CD4-positive, alpha-beta T cell treated with Interleukin-1 beta for 1 hour (primary cell): ENCODE measurements around the gene PRICKLE3.
A peak's percentile ranks its signal among the peaks of the same experiment; 100 is the strongest.
"Not testable (repeated sequence)": the region's sequence is repeated elsewhere in the genome, so short reads cannot be mapped to it uniquely, and the experiment has no call there.

ENCODE experiments used
- DNase-seq, 2 donors: peaks; one replicate each; pipeline ENCODE4 v3.0.0-alpha.2; 2020 to 2022

PRICKLE3 gene

GRCh38 chrX:49177873-49178480 is 8.2 kb downstream of the PRICKLE3 start:
- DNase-seq = no peak

DNA sequence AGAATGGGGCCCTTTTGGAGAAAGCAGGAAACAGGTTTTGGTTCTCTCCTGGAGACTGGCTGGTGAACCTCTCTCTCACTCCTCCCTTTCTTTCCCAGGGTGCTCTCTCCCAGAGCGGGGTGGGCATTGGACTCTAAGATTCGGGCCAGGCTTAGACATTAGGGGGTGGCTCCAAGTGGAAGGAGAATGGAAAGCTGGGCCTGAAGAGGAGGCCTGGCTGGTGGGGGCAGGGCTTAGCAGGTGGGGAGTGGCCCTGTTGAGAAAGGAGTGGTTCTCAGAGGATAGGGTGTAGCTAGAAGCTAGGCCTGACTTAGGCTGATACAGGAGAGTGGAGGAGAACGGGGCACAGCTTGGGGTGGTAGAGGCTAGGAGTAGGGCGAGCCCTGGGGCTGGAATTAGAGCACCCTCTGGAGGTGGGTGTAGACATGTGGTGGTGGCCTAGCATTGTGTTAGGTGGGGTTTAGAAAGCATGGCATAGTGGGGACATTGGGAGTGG is 8.8 kb downstream of the PRICKLE3 start:
- DNase-seq = peak; percentile 31 to 35

DNA sequence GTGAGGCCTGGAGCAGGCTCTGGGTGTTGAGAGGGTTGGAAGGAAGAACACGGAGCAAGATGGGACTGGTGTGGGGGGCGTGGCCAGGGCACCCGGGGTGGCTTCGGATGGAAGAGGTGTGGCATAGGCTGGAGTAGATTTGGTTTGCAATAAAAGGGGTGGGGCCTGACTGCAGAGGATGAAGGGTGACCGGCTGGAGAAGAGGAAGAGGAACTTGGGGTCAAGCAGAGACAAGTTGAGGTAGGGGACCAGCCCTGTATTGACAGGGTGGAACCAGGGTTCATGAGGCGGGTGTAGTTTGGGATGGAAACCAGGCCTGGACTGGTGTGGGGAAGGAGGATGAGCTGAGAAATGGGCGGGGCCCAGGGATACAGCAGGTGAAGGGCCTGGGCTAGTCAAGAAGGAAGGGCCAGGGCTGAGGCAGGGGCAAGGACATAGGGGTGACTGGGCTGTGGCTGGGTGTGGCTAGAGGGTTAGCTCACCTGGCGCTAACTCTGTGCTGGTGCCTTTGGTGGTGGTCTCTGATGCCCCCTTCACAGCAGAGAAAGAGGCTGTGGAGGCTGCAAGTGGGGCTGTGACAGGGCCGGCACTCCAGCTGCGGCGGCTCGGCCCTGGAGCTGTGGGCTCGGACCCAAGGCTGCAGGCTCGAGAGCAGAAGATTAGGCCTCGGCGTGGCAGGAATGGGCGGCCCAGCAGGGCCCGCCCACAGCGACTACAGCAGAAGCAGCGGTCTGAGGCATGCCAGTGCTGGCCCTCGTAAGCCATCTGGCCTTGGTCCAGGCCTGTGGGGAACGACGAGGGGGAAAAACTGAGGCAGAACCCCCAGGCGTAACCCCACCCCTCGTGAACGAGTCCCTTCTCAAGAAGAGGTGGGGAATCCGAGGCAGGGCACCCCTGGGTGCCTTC is 9.5 kb downstream of the PRICKLE3 start:
- peak in 1 of 2 donors; percentile 56 for DNase-seq

- DNase-seq = no peak
Observed at GRCh38 chrX:49175435-49176274, 10.5 kb downstream of the PRICKLE3 start.

- DNase-seq = no peak
Observed at GRCh38 chrX:49174723-49175122, 11.4 kb downstream of the PRICKLE3 start.

DNA sequence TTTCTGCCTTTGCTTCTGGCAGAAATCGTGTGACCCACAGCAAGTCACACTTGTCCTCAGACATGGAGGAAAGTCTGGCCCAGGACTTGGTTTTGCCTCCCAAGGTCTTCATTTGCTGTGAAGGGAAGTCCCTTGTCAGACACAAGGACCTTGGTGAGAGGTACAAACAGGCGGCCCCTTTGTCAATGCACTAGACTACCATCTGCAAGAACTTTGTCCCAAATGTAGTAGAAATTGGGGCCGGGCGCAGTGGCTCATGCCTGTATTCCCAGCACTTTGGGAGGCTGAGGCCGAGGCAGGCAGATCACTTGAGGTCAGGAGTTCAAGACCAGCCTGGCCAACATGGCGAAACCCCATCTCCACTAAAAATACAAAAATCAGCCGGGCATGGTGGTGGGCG is 12.6 kb downstream of the PRICKLE3 start:
- DNase-seq = not testable (repeated sequence)

- peak; percentile 76 to 80 for DNase-seq
Observed at GRCh38 chrX:49172280-49172780, 13.8 kb downstream of the PRICKLE3 start.

- peak; percentile 69 to 72 for DNase-seq
Observed at GRCh38 chrX:49171752-49172279, 14.4 kb downstream of the PRICKLE3 start, which contains the start of gene PLP2. Gene PLP2, plus strand, starts transcription at chrX:49171898. Its CDS starts 103 bp downstream, at chrX:49172001.

- no peak for DNase-seq
Observed at GRCh38 chrX:49167740-49168108, 18.4 kb downstream of the PRICKLE3 start.

- DNase-seq = peak; percentile 72 to 79
Observed at GRCh38 chrX:49166914-49167739, 19.0 kb downstream of the PRICKLE3 start.

DNA sequence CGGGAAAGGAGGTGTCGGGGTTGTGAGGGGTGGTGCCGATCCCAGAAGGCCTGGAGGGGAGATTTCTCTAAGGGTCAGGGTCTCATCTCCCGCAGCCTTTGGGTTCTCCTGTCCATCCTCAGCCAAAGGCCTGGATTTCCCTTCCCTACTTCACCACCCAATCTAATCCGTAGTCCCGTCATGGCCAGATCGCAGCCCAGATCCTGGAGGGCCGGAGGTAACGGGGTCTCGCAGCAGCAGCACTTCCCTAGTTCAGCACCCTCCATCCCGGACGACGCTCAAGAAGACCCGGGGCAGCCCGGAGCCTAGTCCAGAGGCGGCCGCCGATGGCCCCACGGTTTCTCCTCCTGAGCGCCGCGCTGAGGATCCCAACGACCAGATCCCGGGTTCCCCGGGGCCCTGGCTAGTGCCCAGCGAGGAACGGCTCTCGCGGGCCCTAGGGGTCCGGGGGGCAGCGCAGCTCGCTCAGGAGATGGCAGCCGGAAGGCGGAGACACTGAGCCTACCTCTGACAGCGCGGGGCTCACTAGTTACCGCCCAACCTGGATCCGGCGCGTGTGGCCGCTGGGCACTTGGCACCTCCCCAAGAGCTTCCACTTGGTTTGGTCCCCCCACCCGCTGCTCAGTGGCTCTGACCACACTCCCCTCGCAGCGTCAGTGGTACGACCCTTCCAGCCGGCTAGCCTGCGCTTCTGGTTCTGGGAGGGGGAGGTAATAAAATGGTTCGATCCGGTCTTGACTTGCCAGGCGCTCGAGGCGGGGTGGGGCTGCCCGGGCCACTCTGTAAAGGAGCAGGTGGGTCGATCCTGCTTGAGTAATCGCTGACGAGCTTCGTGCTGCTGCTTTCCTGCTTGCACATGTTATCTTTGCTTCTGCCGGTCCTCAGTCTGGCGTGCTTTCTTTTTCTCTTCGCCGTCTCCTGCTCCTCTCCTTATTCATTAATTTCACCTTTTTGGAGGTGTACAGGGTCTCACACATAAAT is 20.0 kb downstream of the PRICKLE3 start:
- DNase-seq = peak; percentile 82 to 85

- no peak for DNase-seq
Observed at GRCh38 chrX:49164589-49165360, 21.4 kb downstream of the PRICKLE3 start.

DNA sequence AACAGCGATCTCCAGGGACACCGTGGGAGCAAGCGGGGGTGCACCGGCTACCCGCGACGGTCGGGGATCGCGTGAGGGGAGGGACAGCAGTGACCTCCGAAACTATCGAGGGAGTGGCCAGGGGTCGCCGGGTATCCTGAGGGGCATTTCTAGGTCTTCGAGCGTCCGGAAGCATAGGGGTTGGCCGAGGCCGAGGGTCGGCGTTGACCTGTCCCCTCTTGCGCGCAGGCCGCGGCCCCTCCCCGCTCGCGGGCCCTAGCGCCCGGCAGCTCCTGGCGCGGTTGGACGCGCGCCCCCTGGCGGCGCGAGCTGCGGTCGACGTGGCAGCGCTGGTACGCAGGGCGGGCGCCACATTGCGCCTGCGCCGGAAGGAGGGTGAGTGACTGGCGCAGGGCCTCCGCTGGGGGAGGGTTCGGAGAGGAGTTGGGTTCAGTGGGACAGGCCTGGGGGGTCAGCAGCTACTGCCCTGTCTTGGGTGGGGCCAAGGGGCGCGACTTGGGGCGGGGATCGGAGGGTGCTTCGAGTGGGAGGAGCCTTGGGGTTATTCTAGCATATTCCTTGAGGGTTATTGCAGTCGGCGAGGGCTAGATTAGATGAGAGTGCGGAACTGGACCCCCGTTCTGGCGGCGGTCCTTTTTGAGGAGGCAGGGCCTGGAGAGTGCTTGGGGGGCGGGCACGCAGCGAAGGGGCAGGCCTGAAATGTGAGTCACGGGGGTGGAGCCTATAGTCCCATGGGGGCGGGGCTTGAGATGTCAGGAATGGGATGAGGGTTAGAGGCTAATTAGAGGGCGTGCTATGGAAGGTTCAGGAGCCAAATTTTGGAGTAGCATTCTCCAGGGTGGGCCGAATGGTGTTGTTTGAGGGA is 22.4 kb downstream of the PRICKLE3 start:
- peak; percentile 88 to 90 for DNase-seq

DNA sequence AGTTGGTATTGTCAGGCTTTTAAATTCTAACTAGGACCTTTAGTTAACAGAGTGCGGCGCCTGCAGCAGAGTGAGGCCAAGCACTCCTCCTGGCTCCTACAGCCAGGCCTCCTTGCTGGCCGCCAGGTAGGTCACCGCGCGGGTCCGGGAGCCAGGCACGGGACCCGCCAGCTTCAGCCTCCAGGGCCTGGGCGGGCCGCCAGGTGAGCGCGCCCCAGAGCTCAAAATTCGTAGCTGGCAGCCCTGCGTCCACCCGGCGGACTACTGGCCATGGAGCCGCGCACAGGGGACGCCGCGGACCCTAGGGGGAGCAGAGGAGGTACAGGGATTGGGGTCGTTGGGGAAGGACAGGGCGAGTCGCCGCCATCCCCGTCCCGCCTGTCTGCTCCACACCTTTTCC is 23.6 kb downstream of the PRICKLE3 start, which contains the start of gene MAGIX:
Gene MAGIX, plus strand, starts transcription at position 139 of the 400 bp plus-strand sequence. Its CDS starts 132 bp downstream, at position 271.
- no peak for DNase-seq

DNA sequence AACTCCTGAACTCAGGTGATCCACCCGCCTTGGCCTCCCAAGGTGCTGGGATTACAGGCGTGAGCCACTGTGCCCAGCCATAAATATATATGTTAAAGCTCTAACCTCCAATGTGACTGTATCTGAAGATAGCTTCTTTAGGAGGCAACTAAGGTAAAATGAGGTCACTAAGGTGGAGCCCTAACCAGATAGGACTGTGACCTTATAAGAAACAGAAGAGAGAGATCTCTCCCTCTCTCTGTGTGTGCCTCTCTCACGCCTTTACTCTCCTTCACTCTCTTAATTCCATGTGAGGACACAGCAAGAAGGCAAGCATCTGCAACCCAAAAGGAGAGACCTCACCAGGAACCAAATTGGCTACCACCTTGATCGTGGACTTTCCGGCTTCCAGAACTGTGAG is 24.5 kb downstream of the PRICKLE3 start:
- no peak for DNase-seq

DNA sequence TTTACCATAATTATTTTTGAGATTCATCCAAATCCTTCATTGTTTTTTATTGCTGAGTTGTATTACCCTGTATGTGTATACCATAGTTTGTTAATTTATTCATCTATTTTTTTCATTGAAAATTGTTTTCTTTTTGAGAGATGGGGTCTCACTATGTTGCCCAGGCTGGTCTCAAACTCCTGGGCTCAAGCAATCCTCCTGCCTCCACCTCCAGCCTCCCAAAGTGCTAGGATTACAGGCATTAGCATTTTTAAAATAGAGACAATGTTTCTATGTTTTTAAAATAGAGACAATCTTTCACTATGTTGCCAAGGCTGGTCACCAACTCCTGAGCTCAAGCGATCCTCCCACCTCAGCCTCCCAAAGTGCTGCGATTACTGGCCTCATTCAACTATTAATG is 25.3 kb downstream of the PRICKLE3 start:
- no peak for DNase-seq

GRCh38 chrX:49157194-49157593 is 29.0 kb downstream of the PRICKLE3 start:
- no peak for DNase-seq
